NCI-H1417 treated with DMSO at 0.1 percent for 48 hours (cell line): ENCODE results near the gene CABLES2.

ENCODE experiments used
- DNase-seq: peaks from one replicate; lab custom pipeline; 2025; lab: John Stamatoyannopoulos, UW

Gene CABLES2

DNA sequence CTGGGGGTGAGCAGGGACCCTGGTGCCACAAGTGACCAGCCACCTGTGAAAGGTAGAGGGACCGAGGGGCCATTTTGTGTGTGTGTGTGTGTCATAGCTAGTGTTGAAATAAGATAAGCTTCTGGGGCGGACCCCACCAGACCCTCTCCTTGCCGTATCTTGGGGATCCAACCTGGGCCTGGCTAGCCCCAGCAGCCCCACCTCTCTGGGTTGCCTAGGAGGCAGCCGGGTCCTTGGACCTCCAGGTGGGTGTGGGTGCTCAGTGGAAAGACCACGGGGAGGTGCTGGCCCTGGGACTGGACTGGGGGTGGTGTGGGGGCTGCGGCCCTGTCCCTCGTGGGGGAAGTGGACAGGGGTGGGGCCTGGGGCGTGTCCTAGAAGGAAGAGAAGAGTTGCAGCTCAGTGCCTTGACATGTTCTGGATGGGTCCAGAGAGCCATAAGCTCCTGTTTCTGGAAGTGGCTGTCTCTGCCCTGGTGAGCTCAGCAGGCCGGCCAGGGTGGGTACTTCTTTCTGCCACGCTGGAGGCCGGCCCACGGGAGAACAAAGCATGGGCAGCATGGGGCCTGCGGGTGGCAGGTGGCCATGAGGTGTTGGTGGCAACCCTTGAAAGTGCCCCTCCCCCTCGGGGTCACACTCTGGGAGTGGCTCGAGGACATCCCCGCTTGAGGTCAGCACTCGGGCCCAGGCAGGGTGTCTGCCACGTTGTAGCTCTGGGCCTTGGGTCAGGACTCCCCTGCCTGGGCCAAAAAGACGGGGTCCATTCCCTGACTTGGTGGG, 11.8 kb upstream of the CABLES2 start:
- DNase-seq: no peak

DNA sequence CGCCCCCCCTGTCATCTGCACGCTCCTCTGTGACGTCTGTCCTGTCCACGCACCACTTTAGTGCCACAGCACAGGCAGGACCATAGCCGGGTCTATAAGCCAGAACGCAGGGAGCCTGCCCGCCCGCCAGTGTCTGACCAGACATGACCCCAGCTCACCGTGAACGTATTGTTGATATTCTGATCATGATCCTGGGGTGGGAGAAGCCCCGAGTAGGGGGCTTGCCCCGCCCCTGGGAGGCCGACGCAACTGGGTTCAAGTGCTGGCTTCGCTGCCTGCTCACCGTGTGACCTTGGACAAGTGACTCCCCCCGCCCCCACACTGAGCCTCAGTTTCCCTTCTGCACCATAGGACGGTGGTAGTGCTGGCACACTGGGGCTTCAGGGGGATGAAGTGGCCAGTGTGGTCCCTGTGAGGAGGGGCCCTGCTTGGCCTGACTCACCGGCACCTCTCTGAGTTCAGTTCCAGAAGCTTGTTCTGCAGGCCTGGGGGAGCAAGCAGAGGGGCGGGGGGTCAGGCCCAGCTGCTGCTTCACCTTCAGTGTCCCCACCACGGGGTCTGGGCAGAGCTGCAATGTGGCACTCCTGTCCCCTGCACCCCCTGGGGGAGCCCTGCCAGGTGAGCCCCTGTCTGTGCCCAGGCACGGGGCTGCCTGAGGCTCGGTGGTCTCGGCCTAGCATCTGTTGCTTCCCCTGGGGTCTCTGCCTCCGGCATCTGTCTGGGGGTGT, 11.1 kb upstream of the CABLES2 start:
- DNase-seq: no peak

DNA sequence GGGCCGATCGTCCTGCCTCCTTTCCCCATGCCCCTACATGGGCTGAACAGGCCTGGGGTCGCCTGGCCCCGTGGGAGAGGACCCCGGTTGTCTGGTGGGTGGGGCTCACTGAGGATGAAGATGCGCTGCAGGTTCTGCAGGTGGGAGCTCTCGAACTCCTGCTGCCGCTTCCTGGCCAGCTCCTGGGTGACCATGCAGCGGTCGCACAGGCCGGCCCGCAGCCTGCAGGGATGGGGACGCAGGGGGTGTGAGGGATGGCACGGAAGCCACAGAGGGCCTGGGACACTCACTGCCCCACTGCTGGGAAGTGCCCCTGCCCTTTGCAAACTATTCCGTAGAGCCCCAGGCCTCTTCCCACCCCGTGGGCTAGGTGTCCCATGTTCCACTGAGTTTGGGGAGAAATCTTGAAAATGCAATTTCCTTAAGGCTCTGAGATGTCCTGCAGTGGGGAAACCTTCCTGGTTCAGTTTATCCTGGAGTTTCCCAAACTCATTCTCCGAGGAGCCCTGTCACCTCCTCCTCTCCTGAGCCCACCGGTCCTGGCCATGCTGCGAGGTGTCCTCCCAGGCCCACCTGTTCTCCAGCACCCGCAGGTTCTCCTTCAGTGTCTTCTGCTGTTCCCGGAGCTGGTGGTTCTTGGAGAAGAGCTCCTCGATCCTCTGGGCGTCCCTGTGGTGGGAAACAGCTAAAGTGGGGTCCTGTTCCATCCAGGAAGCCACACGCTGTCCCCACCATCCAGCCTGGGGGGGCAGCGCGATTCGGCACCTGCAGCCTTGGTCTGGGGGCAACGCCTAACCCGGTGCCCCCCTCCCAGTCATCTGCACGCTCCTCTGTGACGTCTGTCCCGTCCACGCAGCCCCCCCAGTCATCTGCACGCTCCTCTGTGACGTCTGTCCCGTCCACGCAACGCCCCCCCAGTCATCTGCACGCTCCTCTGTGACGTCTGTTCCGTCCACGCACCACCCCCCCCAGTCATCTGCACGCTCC, 9.9 kb upstream of the CABLES2 start:
- no peak for DNase-seq

DNA sequence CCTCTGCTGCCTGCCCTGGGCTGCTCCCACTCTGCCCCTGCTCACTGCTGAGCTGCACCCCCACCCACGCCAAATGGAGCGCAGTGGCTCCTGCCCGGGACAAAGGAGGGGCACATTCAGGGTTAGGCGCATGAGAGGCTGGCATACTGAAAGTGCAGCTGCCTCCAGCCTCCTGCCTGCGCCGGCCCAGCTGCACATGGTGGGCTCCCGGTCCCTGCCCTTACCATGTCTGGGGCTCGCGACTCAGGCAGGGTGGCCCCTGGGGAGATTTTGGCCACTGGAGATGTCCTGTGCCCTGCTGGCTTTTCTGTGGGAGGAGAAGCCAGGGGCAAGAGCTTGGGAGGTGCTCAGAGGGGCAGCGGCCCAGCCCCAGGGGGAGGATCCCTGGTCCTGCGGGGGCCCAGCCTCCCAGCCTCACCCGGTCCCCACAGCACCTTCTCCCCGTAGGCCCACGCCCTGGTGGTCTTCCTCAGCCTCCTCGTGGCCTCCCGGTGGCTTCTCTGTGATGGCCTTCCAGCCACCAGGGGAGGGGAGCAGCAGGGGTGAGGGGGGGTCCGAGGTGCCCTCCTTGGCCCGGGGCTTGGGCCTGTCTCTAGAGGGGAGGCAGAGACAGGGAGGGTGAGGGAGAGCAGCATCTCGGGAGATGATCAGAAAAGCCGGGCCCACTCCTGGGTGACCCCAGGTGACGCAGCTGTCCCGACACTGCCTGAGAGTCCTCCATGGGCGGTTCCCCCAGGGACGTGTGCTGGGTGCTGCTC, 8.4 kb upstream of the CABLES2 start:
- no peak for DNase-seq

DNA sequence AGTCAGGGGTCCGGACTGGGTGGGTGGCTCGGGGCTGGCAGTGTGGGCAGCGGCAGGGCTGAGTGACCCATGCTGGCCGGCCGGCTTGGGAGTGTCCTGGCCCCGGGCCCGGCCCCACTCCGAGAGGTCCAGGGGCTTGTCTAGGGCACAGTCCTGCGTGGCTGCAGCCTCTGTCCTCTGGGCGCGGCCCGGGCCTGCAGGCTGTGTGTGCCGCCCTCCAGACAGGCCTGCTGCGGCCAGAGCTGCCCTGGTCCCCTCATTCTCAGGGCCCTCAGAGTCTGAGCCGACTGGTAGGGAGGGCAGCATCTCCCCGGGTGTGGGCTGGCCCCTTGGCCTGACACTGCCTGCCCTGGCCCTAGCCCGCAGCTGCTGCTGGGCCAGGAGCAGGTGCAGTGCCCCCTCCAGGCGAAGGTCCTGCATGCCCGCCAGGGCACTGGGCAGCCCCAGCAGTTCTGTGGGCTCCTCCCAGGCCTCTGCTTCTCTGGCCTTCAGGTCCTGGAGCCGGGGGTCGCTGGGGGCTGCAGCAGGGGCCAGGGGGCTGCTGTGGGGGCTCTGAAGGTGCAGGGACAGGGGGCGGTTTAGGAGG, 6.9 kb upstream of the CABLES2 start:
- DNase-seq: no peak

DNA sequence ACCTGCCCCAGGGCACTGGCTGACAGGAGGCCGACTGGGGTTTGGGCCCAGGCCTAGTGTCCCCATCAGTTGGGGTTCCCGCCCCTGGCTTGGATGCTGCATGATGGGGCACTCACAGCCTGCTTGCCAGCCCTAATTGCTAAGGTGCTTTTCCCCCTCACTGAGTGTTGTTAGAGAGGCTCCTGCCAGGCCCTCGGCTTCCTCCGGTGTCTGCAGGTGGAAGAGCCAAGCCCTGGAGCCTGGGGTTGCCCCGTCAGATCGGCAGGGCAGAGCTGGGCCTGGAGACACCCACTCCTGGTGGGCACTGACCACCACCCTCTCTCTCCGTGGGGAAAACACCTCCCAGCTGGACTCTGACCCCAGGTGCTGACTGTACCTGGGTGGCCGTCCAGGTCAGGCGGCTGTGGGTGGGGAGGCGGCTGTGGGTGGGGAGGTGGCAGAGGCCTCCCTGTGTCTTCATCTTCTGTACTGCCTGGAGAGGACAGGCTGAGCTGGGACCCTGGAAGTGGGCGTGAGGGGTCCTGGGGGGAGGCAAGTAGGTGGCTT, 6.0 kb upstream of the CABLES2 start:
- DNase-seq: no peak

DNA sequence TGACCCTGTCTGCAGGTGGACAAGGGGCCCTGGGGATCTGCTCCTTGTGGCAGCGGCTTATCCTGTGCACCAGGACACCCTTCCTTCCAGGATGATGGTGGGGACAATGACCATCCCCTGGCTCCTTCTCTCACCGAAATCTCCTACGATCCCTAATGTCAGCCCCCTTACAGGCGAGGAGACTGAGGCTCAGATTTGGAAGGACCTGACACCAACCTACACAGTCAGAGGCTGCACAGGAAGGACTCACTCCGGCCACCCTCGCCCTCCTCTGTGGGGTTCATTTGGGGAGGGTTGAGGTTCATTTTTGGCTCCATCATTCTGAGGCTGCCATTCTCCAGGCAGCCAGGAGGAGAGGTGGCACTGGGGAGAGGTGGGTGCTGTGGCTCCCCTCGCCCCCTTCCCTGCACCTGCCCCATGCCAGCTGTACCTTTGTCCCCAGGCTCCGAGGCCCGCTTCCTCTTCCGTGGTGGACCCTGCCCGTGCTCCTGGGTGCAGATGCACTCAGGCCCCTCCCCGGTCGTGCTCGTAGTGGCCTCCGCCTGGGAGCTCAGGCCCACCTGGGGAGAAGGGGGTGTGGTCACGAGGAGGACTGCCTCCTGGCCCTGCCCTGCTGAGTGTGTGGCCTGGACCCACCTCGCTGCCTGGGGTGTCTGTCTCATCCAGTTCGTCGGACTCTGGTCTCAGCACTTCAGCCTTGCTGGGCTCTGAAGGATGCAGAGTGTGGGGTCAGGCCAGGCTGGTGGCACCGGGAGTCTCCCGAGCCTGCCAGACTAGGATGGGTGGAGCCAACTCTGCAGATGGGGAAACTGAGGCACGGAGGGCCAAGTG, 5.3 kb upstream of the CABLES2 start:
- DNase-seq: no peak

DNA sequence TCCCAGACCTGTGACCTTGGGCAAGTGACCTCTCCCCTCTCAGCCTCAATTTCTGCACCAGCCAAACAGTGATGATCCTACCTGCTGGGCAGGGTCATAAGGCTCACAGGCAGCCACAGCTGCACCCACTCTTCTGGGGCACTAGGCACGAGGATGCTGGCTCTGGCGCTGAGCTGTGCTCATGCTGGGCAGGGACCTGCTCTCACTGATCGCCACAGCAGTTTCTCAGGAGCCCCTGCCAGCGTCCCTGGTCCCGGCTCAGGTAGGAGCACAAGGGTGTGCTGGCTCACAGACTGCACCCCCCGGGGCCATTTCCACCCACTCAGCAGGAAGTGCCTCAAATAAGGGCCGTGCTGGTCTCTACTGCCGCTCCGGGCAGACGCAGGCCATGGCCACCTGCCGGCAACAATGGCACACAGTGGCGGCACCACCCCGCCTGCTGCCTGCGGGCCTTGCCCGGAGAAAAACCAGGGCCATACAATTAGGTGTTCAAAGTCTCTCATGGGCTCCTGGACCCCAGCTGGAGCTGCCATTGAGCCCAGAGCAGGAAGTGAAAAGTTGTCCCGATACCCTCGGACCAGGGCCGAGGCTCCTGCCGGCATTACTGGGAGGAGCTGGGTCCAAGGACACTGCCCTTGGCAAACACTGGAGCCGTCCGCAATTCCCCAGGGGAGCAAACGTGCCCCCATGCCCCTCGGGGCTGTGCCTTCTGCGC, 4.6 kb upstream of the CABLES2 start:
- no peak for DNase-seq

DNA sequence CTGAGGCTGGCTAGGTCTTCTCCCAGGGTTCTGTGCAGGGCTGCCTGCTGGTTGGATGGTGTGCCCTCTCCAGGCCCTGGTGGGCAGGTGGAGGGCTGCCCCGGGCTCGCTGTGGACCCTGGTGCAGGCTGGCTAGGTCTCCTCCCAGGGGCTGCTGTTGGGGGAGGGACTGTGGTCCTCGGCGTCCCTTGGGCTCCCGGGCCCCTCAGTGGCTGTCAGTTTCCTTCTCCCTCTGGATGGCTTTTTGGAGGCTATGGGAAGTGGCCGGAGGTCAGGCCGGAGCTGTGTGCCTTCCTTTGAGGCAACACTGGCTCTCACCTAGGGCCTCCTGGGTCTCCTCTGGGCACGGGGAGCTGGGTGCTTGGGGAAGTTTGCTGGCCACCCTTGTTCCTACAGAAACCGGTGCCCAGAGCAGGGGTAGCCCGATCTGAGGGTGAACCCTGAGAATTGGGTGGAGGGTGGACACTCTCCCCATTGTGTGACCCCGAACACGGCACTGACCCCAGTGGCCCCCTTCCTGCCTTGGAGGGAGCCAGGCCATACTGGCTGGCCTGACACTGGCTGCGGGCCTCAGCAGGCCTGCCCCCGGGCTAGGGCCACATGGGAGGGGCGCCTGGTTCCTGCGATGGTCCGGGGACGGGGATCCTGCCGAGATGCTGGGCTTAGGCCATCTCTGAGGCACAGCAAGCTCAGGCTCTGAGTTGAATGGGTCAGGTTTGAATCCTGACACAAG, 3.8 kb upstream of the CABLES2 start:
- no peak for DNase-seq

DNA sequence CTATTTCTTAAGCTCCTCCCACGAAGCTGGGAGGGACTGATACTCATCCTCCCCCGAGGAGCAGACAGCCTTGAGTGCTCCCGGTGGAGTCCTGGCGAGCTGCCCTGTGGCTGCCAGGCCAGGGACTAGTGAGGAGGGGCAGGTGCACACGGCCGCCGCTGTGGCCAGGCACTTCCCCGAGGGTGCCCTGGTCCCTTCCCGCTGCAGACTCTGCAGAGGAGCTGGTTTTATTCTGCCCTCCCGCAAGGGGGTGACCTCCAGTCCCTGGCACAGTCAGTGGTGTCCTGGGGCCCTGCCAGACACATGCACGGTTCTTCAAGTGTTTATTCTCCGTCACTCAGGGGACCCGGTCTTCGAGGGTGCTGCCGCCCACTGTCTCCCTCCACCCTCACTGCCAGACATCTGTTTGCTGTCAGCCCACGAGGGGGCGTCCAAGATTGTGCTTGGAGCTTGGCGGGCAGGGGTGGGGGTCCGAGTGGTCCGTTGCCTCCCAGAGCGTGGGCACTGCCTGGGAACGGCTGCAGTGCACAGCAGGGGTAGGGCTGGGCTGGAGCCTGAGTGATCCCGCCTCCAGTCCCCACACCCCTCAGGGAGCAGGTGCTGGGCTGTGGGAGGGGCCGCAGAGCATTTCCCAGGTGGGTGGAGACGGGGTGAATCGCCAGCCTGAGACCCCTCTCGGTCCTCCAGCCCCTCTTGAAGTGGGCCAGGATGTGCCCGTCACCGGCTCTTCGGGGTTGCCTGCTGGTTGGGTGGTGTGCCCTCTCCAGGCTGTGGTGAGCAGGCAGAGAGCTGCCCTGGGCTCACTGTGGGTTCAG, 3.1 kb upstream of the CABLES2 start:
- peak; percentile 46 for DNase-seq

DNA sequence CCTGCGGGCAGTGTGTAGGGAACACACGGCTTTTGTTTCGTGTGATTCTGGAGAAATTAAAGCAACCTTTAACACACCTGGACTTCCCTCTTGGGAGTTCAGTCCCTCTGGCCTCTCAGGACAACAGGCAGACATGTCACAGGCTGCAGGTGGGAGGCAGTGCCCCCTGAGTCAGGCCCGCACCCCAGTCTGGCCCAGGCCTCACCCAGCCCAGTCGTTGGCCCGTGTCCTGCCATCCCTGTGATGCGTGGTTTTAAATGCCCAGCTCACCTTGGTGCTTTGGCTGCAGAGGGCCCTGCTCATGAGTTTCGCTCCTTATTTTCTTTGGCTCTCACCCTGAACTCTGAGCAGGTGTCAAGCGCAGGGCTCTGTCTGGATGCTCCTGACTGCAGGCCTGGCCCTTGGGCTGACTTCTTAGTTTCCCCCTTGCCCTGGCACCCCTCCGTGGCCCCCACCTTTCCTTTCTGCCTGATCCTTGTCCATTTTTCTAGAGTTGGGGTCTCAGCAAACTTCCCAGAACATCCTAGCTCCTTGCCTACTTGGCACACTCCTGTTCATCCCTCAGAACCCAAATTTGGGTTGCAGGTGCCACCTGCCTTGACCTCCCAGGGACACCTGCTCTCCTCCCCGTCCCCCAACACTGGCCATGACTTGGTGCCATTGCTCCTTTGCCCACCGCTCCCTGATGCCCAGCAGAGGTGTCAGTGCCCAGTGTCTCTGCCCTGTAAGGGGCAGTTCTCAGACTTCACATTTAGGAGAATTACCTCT, 2.2 kb upstream of the CABLES2 start:
- no peak for DNase-seq

DNA sequence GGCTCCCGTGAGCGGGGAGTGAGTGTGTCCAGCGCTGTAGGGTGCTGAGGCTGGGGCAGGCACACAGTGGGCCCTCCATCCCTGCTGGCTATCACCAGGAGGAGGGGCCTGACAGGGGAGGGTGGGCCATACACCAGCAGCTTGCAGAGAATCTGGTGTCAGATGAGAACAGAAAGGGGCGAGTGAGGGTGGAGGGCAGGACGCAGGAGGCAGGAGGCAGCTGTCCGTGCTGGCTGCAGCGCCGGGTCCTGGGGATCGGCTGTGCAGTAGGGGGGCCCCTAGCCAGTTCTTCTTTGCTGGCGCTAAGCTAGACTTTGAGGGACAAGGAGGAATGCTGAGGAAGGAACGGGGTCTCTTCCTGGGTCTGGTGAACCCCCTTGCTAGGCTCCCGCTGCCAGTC, 1.6 kb upstream of the CABLES2 start:
- DNase-seq: no peak

DNA sequence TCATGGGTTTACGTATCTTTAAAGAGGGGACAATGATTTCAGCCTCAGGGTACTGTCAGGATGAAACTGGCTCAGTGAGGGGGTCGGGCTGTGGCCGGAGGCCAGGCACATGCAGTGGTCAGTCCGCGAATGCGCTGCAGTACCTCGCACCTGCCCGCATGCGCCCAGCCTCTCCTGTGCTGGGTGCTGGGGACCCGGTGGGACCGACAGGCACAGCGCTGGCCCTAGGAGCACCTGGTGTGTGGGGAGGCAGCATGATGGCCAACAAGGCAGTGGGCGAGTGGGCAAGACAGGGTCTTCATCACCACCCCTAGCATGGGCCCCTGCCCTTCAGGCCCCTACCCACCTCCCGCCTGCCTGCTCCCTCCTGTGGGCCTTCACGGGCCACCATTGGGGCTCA, 970 bp upstream of the CABLES2 start:
- no peak for DNase-seq

DNA sequence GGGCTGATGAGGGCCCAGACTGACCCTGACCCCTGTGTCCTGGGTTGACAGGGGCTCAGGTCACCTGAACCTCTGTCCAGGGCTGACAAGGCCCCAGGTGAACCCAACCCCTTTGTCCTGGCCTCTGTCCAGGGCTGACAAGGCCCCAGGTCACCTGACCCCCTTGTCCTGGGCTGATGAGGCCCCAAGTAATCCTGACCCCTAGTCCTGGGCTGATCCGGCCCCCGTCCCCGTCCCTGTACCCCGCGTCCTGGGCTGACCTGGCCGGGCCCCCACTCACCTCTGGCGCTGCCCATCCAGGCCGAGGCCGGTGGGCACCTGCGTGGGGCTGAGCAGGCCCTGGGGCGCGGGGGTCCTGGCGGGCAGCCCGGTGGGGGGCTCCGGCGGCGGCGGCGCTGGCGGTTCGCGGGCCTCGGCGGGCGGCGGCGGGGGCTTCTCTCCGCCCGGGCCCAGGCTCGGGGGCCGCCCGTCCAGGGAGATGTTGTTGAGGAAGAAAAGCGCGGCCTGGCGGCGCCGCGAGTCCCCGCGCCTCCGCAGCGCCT, 379 bp downstream of the CABLES2 start:
- no peak for DNase-seq

DNA sequence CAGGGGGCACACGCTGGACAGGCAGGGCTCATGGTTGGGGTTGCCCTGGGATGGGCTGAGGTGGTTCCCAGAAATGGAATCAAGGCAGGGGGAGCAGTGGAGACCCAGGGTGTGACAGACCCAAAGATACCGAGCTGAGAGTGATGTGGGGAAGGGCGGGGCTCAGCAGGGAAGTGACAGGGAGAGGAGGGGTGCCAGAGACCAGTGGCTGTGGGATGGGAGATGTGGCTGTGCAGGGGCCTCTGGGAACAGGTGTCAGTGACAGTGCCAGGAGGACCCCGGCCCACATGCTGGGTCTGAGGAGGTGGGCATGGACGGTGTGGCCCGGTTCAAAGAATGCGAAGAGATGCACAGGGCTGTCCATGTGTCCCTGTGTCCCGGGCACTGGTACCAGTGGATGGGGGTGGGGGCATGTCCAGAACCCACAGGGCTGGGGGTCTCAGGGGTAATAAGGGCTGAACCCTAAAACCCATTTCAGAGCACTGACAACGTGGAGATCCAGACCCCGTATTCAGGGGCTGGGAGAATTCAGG, 1.0 kb downstream of the CABLES2 start:
- no peak for DNase-seq
